CD4-positive, alpha-beta T cell treated with Interleukin-6 for 4 hours (primary cell): ENCODE data around the gene SLC46A2.

ENCODE experiments used
- DNase-seq: peaks from one replicate; pipeline ENCODE4 v3.0.0-alpha.2; 2020; ENCODE audit warnings: mixed read lengths

The SLC46A2 gene

GRCh38 chr9:112885324-112885723, 5.4 kb downstream of the SLC46A2 start:
- DNase-seq = no peak

- no peak for DNase-seq
Measured at GRCh38 chr9:112884721-112885120, 6.0 kb downstream of the SLC46A2 start.

DNA sequence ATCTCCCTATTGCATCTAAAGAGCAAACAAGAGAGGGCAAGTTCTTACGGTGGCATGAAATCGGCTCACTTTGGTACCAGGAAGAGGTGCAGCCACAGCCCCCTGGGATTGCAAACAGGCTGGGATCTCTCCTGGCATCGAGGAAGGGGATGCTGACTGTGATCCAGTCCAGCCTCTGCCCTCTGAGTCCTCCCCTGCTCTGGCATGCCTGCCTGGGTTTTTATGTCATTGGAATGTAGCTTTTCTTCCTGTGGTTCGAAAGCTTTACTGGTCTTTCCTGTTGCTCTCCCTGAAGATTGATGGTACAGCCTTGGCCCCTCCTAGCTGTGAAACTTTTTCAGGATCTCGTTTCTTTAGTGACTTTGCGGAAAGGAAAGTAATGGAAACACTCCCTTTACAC, 6.6 kb downstream of the SLC46A2 start:
- DNase-seq = no peak

DNA sequence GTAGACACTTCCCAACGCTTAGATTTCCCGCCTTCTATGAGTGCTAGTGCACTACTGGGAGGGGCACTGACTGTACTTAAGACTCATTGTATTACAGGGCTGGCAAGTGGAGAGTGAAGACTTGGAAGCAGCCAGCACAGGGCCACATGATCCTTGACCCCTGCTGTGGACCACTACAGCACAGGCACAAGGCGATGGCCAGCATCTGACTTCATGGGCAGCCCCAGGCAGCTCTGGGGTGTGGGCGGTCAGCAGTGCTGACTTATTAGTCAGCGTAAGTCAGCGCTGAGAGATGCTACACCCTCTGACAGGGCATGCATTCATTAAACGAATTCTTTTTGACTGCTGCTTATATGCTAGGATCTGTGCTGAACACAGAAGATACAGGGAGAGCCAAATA, 9.3 kb downstream of the SLC46A2 start:
- DNase-seq = no peak

DNA sequence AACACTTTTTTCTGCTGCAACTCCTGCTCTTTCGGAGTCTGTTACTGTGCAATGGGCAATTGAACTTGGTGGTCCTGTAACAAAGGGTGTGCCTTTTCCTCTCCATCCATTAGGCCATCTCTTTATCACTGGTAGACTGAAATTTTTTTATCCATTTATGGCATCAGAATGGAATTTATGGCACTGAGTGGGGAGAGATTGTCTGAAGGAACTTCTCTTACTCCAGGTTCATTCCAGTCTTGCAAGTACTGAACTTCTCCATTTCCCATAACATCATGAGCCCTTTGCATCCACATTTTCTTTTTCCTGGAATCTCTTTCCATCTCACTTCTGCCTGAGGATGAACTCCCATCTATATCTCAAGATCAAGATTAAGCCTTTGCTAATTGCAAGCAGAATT, 10.0 kb downstream of the SLC46A2 start:
- no peak for DNase-seq

DNA sequence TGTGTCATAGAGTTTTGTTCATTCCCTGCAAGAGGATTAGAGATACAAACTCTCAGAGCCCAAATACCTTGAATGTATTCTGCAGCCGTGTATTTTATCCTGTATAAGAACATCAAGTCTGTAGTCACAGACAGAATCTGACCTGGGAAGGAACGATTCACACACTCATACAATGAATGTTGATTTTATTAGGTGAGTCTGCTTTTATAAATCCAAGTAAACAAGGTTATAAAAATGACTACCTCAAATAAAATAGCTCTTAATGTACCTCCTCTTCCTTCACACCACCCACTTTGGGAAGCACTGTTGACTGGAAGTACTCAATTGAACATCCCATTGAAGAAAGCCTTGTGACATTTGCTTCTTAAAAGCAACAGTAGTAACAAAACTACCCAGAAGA, 11.9 kb downstream of the SLC46A2 start:
- no peak for DNase-seq

- DNase-seq = no peak
Measured at GRCh38 chr9:112873773-112874405, 16.8 kb downstream of the SLC46A2 start.

- no peak for DNase-seq
Measured at GRCh38 chr9:112872019-112872418, 18.7 kb downstream of the SLC46A2 start.

- no peak for DNase-seq
Measured at GRCh38 chr9:112870556-112870955, 20.1 kb downstream of the SLC46A2 start.

GRCh38 chr9:112869917-112870316, 20.8 kb downstream of the SLC46A2 start:
- no peak for DNase-seq

DNA sequence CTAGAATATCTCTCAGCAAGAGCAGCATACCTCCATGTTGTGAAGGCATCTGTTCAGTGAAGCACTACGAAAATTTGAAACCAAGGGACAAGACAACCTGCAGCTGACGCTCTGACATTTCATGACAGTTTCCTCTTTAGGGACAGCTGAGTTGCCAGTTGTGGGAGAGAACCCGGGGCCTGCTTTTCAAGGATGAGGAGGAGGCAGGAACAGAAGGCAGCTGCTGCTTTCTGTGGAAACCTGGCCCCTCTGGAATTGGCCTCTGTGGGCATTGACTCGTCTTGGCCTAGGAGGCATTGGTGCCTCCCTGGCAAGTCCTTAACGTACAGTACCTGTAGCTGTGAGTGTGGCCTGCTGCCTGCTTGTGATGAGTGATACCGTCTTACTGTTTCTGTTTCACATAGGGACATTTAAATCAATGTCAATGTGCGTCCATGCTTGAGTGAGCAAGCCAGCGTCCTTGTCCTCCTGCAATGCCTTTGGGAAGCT, 21.6 kb downstream of the SLC46A2 start:
- no peak for DNase-seq

DNA sequence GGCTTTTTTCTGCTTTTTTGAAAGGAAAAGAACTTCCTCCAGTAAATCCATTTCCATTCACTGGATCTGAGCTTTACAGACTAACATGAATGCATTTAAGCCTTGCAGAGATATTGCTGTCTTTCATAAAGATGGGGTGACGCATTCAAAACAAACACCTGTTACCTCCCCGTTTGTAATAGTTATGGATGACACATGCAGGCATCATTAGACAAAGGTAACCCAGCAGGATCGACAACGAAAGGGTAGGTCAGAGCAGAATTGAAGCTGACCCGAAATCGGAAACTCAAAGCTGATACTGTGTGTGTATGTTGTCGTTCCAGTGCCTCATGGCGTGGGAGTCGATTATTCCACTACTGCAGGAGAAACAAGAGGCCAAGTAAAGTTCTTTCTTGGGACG, 22.2 kb downstream of the SLC46A2 start:
- DNase-seq = no peak

GRCh38 chr9:112867275-112867991, 23.2 kb downstream of the SLC46A2 start:
- DNase-seq = no peak

- DNase-seq = no peak
Measured at GRCh38 chr9:112866662-112867274, 23.9 kb downstream of the SLC46A2 start.

DNA sequence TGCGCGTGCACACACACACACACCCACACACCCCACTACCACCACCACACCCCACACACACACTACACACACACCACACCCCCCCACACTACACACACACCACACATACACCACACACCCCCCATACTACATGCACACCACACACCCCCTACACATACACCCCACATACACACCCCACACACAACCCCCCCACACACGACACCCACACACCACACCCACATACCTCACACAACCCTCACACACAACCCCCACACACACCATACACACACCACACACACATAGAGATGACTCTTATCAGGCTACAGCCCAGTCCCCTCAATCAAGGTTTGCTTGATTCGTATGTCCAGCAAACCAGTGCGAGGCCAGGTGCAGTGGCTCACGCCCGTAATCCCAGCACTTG, 25.7 kb downstream of the SLC46A2 start:
- no peak for DNase-seq

DNA sequence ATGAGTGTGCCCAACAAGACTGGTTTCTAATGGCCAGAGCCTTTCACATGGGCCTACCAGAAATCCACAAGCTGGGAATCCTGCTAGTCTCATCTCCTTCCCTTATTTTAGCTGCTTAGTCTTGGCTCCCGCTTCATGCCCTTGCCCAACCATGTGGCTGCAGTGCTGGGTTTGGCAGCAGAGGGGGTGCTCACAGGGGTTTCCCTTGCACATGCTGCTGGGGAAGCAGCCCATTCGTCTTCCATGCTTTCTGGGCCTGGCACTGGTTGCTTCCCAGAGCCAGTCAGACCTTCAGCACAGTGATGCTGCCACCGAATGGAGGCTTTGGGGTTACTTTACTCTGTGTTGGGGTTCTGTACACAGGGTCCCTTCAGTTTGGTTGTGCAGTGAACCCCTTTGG, 26.3 kb downstream of the SLC46A2 start:
- DNase-seq = no peak

DNA sequence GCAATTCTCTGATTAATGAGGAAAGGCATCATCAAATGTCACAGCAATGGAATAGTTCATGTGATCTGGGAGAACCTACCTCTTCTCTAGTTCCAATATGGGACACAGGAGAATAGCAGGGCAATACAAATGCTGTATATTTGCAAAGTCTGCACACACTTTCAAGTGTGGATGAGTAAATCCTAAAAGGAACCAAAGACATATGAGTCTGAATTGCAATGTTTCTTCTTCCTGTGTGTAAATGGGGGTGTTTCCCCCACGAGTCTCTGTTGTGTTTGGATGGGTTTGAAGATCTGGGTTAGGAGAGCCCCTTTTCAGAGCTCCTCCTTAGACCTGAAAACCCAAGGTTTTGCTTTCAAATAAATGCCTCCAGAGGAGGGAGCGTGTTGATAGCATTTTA, 26.9 kb downstream of the SLC46A2 start:
- DNase-seq = no peak

DNA sequence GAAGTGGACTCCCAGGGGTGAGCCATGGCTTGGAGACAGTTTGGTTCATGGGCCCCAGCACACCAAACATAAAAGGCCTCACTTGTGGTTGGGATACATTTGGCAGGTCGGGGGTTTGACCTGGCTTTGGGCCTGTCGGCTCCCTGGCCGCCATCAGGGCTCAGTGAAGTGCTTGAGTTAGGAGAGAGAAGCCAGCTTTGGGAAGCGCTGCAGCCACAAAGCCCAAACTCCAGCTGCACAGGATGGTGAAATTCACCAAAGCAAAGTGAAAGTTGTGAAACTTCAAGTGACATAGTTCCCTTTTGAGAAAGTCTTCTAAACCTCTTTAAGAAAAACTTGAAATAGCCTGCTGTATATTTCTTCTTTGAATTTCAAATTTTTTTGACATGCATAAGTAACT, 27.5 kb downstream of the SLC46A2 start:
- no peak for DNase-seq

- no peak for DNase-seq
Measured at GRCh38 chr9:112861638-112862555, 28.8 kb downstream of the SLC46A2 start.

- DNase-seq = no peak
Measured at GRCh38 chr9:112861155-112861554, 29.5 kb downstream of the SLC46A2 start.

- DNase-seq = no peak
Measured at GRCh38 chr9:112860451-112860850, 30.2 kb downstream of the SLC46A2 start.

- no peak for DNase-seq
Measured at GRCh38 chr9:112858625-112859147, 32.0 kb downstream of the SLC46A2 start.

- no peak for DNase-seq
Measured at GRCh38 chr9:112858005-112858404, 32.7 kb downstream of the SLC46A2 start.
